HCT116 (cell line): ENCODE results near the gene OR2T29. TPM values are rescaled to one million over a fixed set of nuclear protein-coding genes. Genes with fewer than 3 reads are reported as not detected.

ENCODE experiments used
- ATAC-seq: fragments of 200-7000 bp; cut with Tn5 transposase; 2 replicates; pipeline ENCODE4 v1.9.1; 2020; ENCODE audit warnings: mild to moderate bottlenecking, moderate library complexity
- BruUV-seq: library from RNA; stranded (reverse); fragments of 400-500 nt; replicated peaks from 2 replicates; lab custom pipeline; 2021; lab: Mats Ljungman, UMichigan
- CTCF ChIA-PET: fragments of 300-600 bp; sonication (Branson Sonifier 250); formaldehyde crosslinking; loops from one replicate; lab custom pipeline; 2021; ENCODE audit warnings: antibody characterized with exemption; lab: Charles Lee
- POLR2A ChIA-PET: fragments of 300-600, 350-600 bp; sonication (Branson Sonifier 250); formaldehyde crosslinking; loops from one replicate; lab custom pipeline; 2021; ENCODE audit warnings: antibody characterized with exemption; lab: Charles Lee
- RAD21 ChIA-PET, 2 experiments: fragments of 300-600 bp; sonication (Branson Sonifier 250); formaldehyde crosslinking; loops; one replicate each; lab custom pipeline; 2023; ENCODE audit warnings: low total read pairs in 2 of 2; ENCODE audit not compliant: uncharacterized antibody in 2 of 2, unreplicated experiment in 2 of 2, low non-redundant PET in 1 of 2; lab: Charles Lee
- DNase-seq: peaks from one replicate; pipeline ENCODE4 v3.0.0-alpha.2; 2010; ENCODE audit warnings: low read depth, low spot score
- H2AFZ ChIP-seq: fragments of 200-600 bp; shearing (Covaris generic), sonication (generic); 2 replicates; pipeline ENCODE4 v1.6.1; 2017; ENCODE audit warnings: low read depth, mixed run types, mixed read lengths, antibody characterized with exemption, low read length; ENCODE audit not compliant: poor library complexity, severe bottlenecking
- H3K27ac ChIP-seq: 2 replicates; pipeline ENCODE4 v1.5.1; 2012; ENCODE audit warnings: low read depth, low read length
- H3K27me3 ChIP-seq: fragments of 200-600 bp; sonication (generic); 2 replicates; pipeline ENCODE4 v1.6.1; 2016; ENCODE audit warnings: mixed run types, low read length, mixed read lengths; ENCODE audit not compliant: insufficient read depth
- H3K36me3 ChIP-seq, 2 experiments: fragments of 200-500 bp in 1 of 2; fragments of 200-600 bp in 1 of 2; sonication (Bioruptor generic) in 1 of 2; sonication (generic) in 1 of 2; 2 replicates each; pipeline versions ENCODE4 v1.5.1 to v1.6.1; 2014 to 2016; ENCODE audit warnings: low read length in 2 of 2, inconsistent platforms in 1 of 2, mixed read lengths in 1 of 2, mixed run types in 1 of 2; ENCODE audit not compliant: insufficient read depth in 2 of 2, control insufficient read depth in 1 of 2
- H3K4me1 ChIP-seq, 2 experiments: fragments of 200-600 bp in 1 of 2; sonication (generic) in 1 of 2; 2 replicates each; pipeline versions ENCODE4 v1.5.1 to v1.6.1; 2012 to 2017; ENCODE audit warnings: low read length in 2 of 2, inconsistent platforms in 1 of 2, mild to moderate bottlenecking in 1 of 2, mixed read lengths in 1 of 2, mixed run types in 1 of 2, moderate library complexity in 1 of 2; ENCODE audit not compliant: insufficient read depth in 2 of 2, control insufficient read depth in 1 of 2
- H3K4me2 ChIP-seq: fragments of 200-600 bp; sonication (generic); 2 replicates; pipeline ENCODE4 v1.6.1; 2017; ENCODE audit warnings: mixed run types, low read length, mixed read lengths
- H3K4me3 ChIP-seq, 2 experiments: fragments of 200-600 bp in 1 of 2; sonication (generic) in 1 of 2; replicated peaks in 1 of 2; 2 replicates each; pipeline ENCODE4 v1.5.1; 2011 to 2016; ENCODE audit warnings: low read length in 2 of 2, control low read depth in 1 of 2, low read depth in 1 of 2, mild to moderate bottlenecking in 1 of 2, mixed read lengths in 1 of 2, mixed run types in 1 of 2
- H3K79me2 ChIP-seq: fragments of 200-600 bp; sonication (generic); 2 replicates; pipeline ENCODE4 v1.6.1; 2017; ENCODE audit warnings: mild to moderate bottlenecking, mixed run types, low read length, moderate library complexity, mixed read lengths; ENCODE audit not compliant: insufficient read depth
- H3K9ac ChIP-seq: fragments of 200-600 bp; sonication (generic); 2 replicates; pipeline ENCODE4 v1.6.1; 2016; ENCODE audit warnings: low read length, mixed read lengths
- H3K9me2 ChIP-seq: fragments of 200-600 bp; sonication (generic), shearing (Covaris generic); 2 replicates; pipeline ENCODE4 v1.6.1; 2017; ENCODE audit warnings: mixed run types, mild to moderate bottlenecking, moderate library complexity; ENCODE audit not compliant: insufficient read depth
- H3K9me3 ChIP-seq, 2 experiments: fragments of 200-500 bp in 1 of 2; fragments of 200-600 bp in 1 of 2; sonication (Bioruptor generic) in 1 of 2; sonication (generic) in 1 of 2; 2 replicates each; pipeline ENCODE4 v1.6.1; 2014 to 2017; ENCODE audit warnings: low read length in 2 of 2, mixed read lengths in 2 of 2, inconsistent platforms in 1 of 2, low read depth in 1 of 2, mild to moderate bottlenecking in 1 of 2, mixed run types in 1 of 2, moderate library complexity in 1 of 2; ENCODE audit not compliant: control insufficient read depth in 1 of 2, insufficient read depth in 1 of 2
- H4K20me1 ChIP-seq: fragments of 200-600 bp; sonication (generic), shearing (Covaris generic); 2 replicates; pipeline ENCODE4 v1.6.1; 2017; ENCODE audit warnings: mixed run types, mild to moderate bottlenecking, moderate library complexity; ENCODE audit not compliant: insufficient read depth
- CBX3 ChIP-seq: IDR thresholded peaks from 2 replicates; pipeline ENCODE4 v1.6.1; 2012; ENCODE audit warnings: low read depth
- CEBPB ChIP-seq: IDR thresholded peaks from 2 replicates; pipeline ENCODE4 v1.6.1; 2012; ENCODE audit warnings: low read depth
- EZH2 ChIP-seq: fragments of 200-600 bp; sonication (generic); IDR thresholded peaks from 2 replicates; pipeline ENCODE4 v1.6.1; 2017; ENCODE audit warnings: antibody characterized with exemption, mixed run types
- TCF7L2 ChIP-seq: IDR thresholded peaks from 2 replicates; pipeline ENCODE4 v1.7.0; 2011; ENCODE audit warnings: borderline replicate concordance, inconsistent platforms; ENCODE audit not compliant: insufficient read depth, insufficient read length; ENCODE audit errors: extremely low read depth
- ZFX ChIP-seq: fragments of 450-650 bp; IDR thresholded peaks from 2 replicates; pipeline ENCODE4 v1.6.1; 2017
- ZNF274 ChIP-seq: fragments of 200-500 bp; sonication (Bioruptor generic); IDR thresholded peaks from 2 replicates; pipeline ENCODE4 v1.6.1; 2014; ENCODE audit warnings: mild to moderate bottlenecking, low read depth, low read length, inconsistent platforms
- intact Hi-C: fragments of 100-400 bp; cut with micrococcal nuclease; formaldehyde crosslinking; loops from 2 replicates; pipeline ENCODE4 v1.10.0; 2022
- total RNA-seq: library from RNA; stranded (reverse); gene quantifications from one replicate; pipeline ENCODE4 v1.2.1, GENCODE V29; 2021; ENCODE audit not compliant: unreplicated experiment

Gene OR2T29
- total RNA-seq, 1 experiment from 2014 or later = not detected

- CTCF ChIA-PET = no interaction called here
These were observed 47.7 kb upstream of the OR2T29 start for GRCh38 chr1:248610301-248610700.

GRCh38 chr1:248599396-248599795, 36.8 kb upstream of the OR2T29 start:
- H2AFZ ChIP-seq = no peak overlapping the region
- H3K9ac ChIP-seq = no peak overlapping the region
- no peaks in the 10 kb centered on the region for H3K4me1 ChIP-seq
- intact Hi-C loops = no loop called here
- H3K27me3 ChIP-seq = no peaks in the 10 kb centered on the region
- DNase-seq (no peak), ATAC-seq (no peak)
- POLR2A ChIA-PET = no interaction called here
- no peak overlapping the region for H3K4me2 ChIP-seq
- H3K79me2 ChIP-seq = no peaks in the 10 kb centered on the region
- H3K4me3 ChIP-seq = no peak overlapping the region
- TF ChIP-seq EZH2 (no peak), CBX3 (no peak), ZFX (no peak), ZNF274 (no peak), CEBPB (no peak)
- H3K9me3 ChIP-seq = no peaks in the 10 kb centered on the region
- no peaks in the 10 kb centered on the region; the same call in 1 of the 2 replicates for H4K20me1 ChIP-seq
- no peaks in the 10 kb centered on the region for H3K9me2 ChIP-seq
- H3K27ac ChIP-seq = no peak overlapping the region
- BruUV-seq = no TSS peak
- H3K36me3 ChIP-seq = no peaks in the 10 kb centered on the region
- RAD21 ChIA-PET = no interaction called here
- CTCF ChIA-PET = no interaction called here

More at GRCh38 chr1:248610301-248610700, 47.7 kb upstream of the OR2T29 start:
- ATAC-seq = no peak
- Histone ChIP-seq H3K27me3 (0 out of 2 replicates have a peak, but pooled peaks cover 3% of the 10 kb centered on the region), H3K36me3 (no peaks in the 10 kb centered on the region), H4K20me1 (no peaks in the 10 kb centered on the region), H3K4me3 (no peak overlapping the region), H3K79me2 (no peaks in the 10 kb centered on the region), H3K9me3 (no peaks in the 10 kb centered on the region), H3K4me1 (no peaks in the 10 kb centered on the region), H3K9me2 (no peaks in the 10 kb centered on the region), H2AFZ (no peak overlapping the region), H3K27ac (no peak overlapping the region), H3K9ac (no peak overlapping the region), H3K4me2 (no peak overlapping the region)
- no peak for DNase-seq
- intact Hi-C loops = no loop called here
- ChIA-PET RAD21 (no interaction called here), POLR2A (no interaction called here)
- TF ChIP-seq TCF7L2 = no peak
- no TSS peak for BruUV-seq
